GM18867 (cell line): ENCODE results near the gene ZBTB46.

ENCODE experiments used
- ATAC-seq: cut with Tn5 transposase; IDR thresholded peaks from one replicate; pipeline ENCODE4 v1.9.1; 2021; ENCODE audit warnings: mild to moderate bottlenecking, moderate library complexity; ENCODE audit not compliant: unreplicated experiment

ZBTB46 gene

GRCh38 chr20:63839620-63840019 is 8.6 kb upstream of the ZBTB46 start:
- ATAC-seq, result no peak

GRCh38 chr20:63837479-63837878 is 6.4 kb upstream of the ZBTB46 start:
- no peak for ATAC-seq

- ATAC-seq, result no peak
Observed at GRCh38 chr20:63836458-63837344, 5.6 kb upstream of the ZBTB46 start.

GRCh38 chr20:63835021-63835858 is 4.2 kb upstream of the ZBTB46 start:
- no peak for ATAC-seq

- no peak for ATAC-seq
Observed at GRCh38 chr20:63834491-63834880, 3.4 kb upstream of the ZBTB46 start.

GRCh38 chr20:63833776-63834490 is 2.9 kb upstream of the ZBTB46 start:
- no peak for ATAC-seq

- ATAC-seq, result no peak
Observed at GRCh38 chr20:63831993-63832686, 1.1 kb upstream of the ZBTB46 start.

GRCh38 chr20:63831646-63831992 is 555 bp upstream of the ZBTB46 start:
- peak; percentile 4 for ATAC-seq

- ATAC-seq, result no peak
Observed at GRCh38 chr20:63829945-63830835, 874 bp downstream of the ZBTB46 start.

GRCh38 chr20:63829603-63829944 is 1.5 kb downstream of the ZBTB46 start:
- no peak for ATAC-seq

- ATAC-seq, result no peak
Observed at GRCh38 chr20:63828951-63829350, 2.1 kb downstream of the ZBTB46 start.

- ATAC-seq, result no peak
Observed at GRCh38 chr20:63828545-63828944, 2.5 kb downstream of the ZBTB46 start.

GRCh38 chr20:63828124-63828523 is 2.9 kb downstream of the ZBTB46 start:
- ATAC-seq, result no peak

GRCh38 chr20:63826753-63827152 is 4.3 kb downstream of the ZBTB46 start:
- ATAC-seq, result no peak

- ATAC-seq, result no peak
Observed at GRCh38 chr20:63825331-63826118, 5.5 kb downstream of the ZBTB46 start.

- ATAC-seq, result no peak
Observed at GRCh38 chr20:63823691-63824311, 7.3 kb downstream of the ZBTB46 start.

- no peak for ATAC-seq
Observed at GRCh38 chr20:63822276-63822696, 8.8 kb downstream of the ZBTB46 start.

GRCh38 chr20:63821811-63822210 is 9.3 kb downstream of the ZBTB46 start:
- no peak for ATAC-seq
